HL-60 (cell line): ENCODE measurements around the gene IL33.

Source experiments
- DNase-seq, 2 experiments: peaks; one replicate each; pipeline ENCODE4 v3.0.0-alpha.2; 2010 to 2020; ENCODE audit warnings: low read depth in 1 of 2, low spot score in 1 of 2
- H3K27ac ChIP-seq: fragments of 250-450 bp; sonication (Bioruptor Pico); replicated peaks from 2 replicates; pipeline ENCODE4 v1.5.1; 2020; ENCODE audit warnings: mild to moderate bottlenecking, moderate library complexity
- H3K27me3 ChIP-seq: fragments of 250-450 bp; sonication (Bioruptor Pico); 2 replicates; pipeline ENCODE4 v1.5.1; 2021; ENCODE audit warnings: mild to moderate bottlenecking, moderate library complexity; ENCODE audit not compliant: insufficient read depth, poor library complexity, severe bottlenecking
- H3K4me3 ChIP-seq: replicated peaks from 2 replicates; pipeline ENCODE4 v1.5.1; 2011; ENCODE audit warnings: mild to moderate bottlenecking, control low read depth, low read length; ENCODE audit not compliant: insufficient read depth
- GABPA ChIP-seq: IDR thresholded peaks from 2 replicates; pipeline ENCODE4 v1.6.1; 2012; ENCODE audit warnings: low read depth
- POLR2AphosphoS5 ChIP-seq: IDR thresholded peaks from 2 replicates; pipeline ENCODE4 v1.6.1; 2012; ENCODE audit warnings: low read depth
- SPI1 ChIP-seq: IDR thresholded peaks from 2 replicates; pipeline ENCODE4 v1.6.1; 2012; ENCODE audit warnings: low read depth, mild to moderate bottlenecking, borderline replicate concordance
- TF ChIP-seq, protein P1 (sequence below): IDR thresholded peaks from 2 replicates; pipeline ENCODE4 v1.6.1; 2012; ENCODE audit warnings: low read depth; ENCODE audit not compliant: insufficient replicate concordance
- TF ChIP-seq, protein P2 (sequence below): IDR thresholded peaks from one replicate; pipeline ENCODE4 v1.5.1; 2011; ENCODE audit warnings: low read length, control low read depth, inconsistent platforms; ENCODE audit not compliant: insufficient read depth

The IL33 gene

DNA sequence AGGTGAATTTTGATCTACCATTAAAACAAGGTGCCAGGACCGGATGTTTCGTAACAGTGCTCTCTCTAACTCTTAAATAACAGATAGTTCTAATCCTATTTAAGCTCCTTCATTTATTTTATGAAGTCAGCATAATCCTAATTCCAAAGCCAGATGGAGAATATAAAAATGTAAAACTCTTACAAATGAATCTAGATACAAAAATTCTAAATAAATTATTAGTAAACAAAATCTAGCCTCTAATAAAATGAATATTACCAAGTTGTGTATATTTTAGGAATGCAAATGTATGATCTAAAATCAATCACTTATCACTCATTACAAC, 32.4 kb upstream of the IL33 start:
- TF ChIP-seq POLR2AphosphoS5 (no peak), GABPA (no peak), SPI1 (no peak)
- TF ChIP-seq, protein P1, sequence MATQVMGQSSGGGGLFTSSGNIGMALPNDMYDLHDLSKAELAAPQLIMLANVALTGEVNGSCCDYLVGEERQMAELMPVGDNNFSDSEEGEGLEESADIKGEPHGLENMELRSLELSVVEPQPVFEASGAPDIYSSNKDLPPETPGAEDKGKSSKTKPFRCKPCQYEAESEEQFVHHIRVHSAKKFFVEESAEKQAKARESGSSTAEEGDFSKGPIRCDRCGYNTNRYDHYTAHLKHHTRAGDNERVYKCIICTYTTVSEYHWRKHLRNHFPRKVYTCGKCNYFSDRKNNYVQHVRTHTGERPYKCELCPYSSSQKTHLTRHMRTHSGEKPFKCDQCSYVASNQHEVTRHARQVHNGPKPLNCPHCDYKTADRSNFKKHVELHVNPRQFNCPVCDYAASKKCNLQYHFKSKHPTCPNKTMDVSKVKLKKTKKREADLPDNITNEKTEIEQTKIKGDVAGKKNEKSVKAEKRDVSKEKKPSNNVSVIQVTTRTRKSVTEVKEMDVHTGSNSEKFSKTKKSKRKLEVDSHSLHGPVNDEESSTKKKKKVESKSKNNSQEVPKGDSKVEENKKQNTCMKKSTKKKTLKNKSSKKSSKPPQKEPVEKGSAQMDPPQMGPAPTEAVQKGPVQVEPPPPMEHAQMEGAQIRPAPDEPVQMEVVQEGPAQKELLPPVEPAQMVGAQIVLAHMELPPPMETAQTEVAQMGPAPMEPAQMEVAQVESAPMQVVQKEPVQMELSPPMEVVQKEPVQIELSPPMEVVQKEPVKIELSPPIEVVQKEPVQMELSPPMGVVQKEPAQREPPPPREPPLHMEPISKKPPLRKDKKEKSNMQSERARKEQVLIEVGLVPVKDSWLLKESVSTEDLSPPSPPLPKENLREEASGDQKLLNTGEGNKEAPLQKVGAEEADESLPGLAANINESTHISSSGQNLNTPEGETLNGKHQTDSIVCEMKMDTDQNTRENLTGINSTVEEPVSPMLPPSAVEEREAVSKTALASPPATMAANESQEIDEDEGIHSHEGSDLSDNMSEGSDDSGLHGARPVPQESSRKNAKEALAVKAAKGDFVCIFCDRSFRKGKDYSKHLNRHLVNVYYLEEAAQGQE, result no peak
- TF ChIP-seq, protein P2, sequence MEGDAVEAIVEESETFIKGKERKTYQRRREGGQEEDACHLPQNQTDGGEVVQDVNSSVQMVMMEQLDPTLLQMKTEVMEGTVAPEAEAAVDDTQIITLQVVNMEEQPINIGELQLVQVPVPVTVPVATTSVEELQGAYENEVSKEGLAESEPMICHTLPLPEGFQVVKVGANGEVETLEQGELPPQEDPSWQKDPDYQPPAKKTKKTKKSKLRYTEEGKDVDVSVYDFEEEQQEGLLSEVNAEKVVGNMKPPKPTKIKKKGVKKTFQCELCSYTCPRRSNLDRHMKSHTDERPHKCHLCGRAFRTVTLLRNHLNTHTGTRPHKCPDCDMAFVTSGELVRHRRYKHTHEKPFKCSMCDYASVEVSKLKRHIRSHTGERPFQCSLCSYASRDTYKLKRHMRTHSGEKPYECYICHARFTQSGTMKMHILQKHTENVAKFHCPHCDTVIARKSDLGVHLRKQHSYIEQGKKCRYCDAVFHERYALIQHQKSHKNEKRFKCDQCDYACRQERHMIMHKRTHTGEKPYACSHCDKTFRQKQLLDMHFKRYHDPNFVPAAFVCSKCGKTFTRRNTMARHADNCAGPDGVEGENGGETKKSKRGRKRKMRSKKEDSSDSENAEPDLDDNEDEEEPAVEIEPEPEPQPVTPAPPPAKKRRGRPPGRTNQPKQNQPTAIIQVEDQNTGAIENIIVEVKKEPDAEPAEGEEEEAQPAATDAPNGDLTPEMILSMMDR, result no peak
- Histone ChIP-seq H3K27ac (no peak overlapping the region), H3K4me3 (no peak overlapping the region), H3K27me3 (peaks cover under 1% of the 10 kb centered on the region)
- DNase-seq, result no peak

DNA sequence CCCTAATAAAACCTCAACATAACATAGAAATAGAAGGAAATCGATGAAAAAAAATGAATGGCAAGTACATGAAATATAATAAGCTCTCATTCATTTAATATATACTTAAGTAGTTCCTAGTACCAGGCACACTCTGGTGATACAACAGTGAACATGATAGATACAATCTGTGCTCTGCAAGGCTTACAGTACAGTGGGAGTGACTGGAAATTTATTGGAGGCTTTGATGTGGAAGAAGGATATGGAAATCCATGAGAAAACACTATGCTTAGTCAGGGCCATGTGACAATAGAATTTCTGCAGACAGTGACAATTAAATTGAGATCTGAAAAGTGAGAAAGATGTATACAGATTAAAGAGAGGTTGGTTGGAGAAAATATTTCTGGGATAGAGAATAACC, 32.0 kb upstream of the IL33 start:
- Histone ChIP-seq H3K27me3 (peaks cover 2% of the 10 kb centered on the region), H3K4me3 (no peak overlapping the region), H3K27ac (no peak overlapping the region)
- TF ChIP-seq GABPA, result no peak
- no peak for TF ChIP-seq POLR2AphosphoS5
- TF ChIP-seq, protein P2, result no peak
- TF ChIP-seq SPI1, result no peak
- TF ChIP-seq, protein P1, result no peak
- no peak for DNase-seq

DNA sequence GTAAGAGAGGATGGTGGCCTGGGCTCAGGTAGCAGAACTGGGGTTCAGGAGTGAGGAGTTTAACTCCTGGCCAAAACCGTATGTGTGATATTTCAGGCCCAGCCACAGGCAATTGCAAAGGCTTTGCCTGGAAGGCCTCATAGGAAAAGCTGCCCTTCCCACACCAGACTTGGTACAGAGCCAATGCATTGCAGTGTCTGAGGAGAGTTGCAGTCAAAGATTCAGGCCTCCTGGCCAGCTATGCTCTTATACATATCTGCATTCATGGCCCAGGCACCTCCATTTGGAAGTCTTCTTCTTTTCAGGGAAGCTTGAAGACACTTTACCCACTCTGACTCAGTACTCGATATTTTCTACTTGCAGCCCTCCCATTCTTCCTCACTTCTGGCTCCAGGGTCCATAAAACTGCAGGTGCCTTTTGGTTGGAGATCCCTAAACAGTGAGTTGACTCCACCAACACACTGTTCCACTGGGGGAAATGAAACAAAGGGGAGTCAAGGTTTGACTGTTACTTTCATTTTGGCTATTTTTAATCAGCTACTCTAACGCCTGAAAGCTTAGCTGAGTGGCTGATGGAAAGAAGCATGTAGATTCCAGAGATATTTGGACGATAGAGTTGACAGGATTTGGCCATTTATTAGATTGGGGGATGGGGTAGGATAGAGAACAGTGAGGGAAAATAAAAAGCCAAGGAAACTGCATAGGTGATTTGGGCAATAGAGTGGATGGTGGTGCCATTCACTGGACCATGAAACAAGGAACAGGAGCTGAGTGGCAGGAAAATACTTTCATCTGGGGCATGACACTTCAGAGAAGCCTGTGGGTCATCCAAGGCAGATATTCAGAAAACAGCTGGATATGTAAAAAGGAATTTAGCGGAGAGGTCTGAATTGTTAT, 30.6 kb upstream of the IL33 start:
- H3K4me3 ChIP-seq, result no peak overlapping the region
- TF ChIP-seq, protein P2, result no peak
- TF ChIP-seq SPI1 (no peak), POLR2AphosphoS5 (no peak), GABPA (no peak)
- TF ChIP-seq, protein P1, result no peak
- no peak for DNase-seq

More for the DNA sequence above, 30.6 kb upstream of the IL33 start:
- Histone ChIP-seq H3K27ac (no peak overlapping the region), H3K27me3 (peaks cover 2% of the 10 kb centered on the region)
